OCI-LY3 (cell line): ENCODE results near the gene MATK.

Experiments
- H2AFZ ChIP-seq: fragments of 200-600, 300-600 bp; shearing (Covaris generic); 2 replicates; pipeline ENCODE4 v1.6.0; 2014; ENCODE audit warnings: antibody characterized with exemption, low read depth, low read length
- H3K27ac ChIP-seq: fragments of 200-600, 300-600 bp; sonication (generic); 2 replicates; pipeline ENCODE4 v1.5.1; 2014; ENCODE audit warnings: mild to moderate bottlenecking, low read length, moderate library complexity, mixed read lengths
- H3K27me3 ChIP-seq: fragments of 200-600, 300-600 bp; sonication (generic); 2 replicates; pipeline ENCODE4 v1.6.1; 2014; ENCODE audit warnings: low read depth, low read length, mixed read lengths
- H3K36me3 ChIP-seq: fragments of 200-600, 300-600 bp; sonication (generic); replicated peaks from 2 replicates; pipeline ENCODE3; 2014; ENCODE audit warnings: low read depth, low read length, mixed read lengths
- H3K4me1 ChIP-seq: fragments of 300-600, 200-600 bp; sonication (generic); 2 replicates; pipeline ENCODE4 v1.6.1; 2014; ENCODE audit warnings: low read length, mixed read lengths
- H3K4me2 ChIP-seq: fragments of 200-600, 300-600 bp; sonication (generic); 2 replicates; pipeline ENCODE4 v1.6.1; 2014; ENCODE audit warnings: low read length, mixed read lengths
- H3K4me3 ChIP-seq: fragments of 300-600, 200-600 bp; sonication (generic); 2 replicates; pipeline ENCODE4 v1.5.1; 2014; ENCODE audit warnings: antibody characterized with exemption, mild to moderate bottlenecking, low read length, moderate library complexity
- H3K79me2 ChIP-seq: fragments of 300-600, 200-600 bp; shearing (Covaris generic); 2 replicates; pipeline ENCODE4 v1.6.1; 2014; ENCODE audit warnings: mild to moderate bottlenecking, low read length, mixed read lengths
- H3K9ac ChIP-seq: fragments of 300-600, 200-600 bp; shearing (Covaris generic); 2 replicates; pipeline ENCODE4 v1.6.0; 2014; ENCODE audit warnings: mild to moderate bottlenecking, low read length, moderate library complexity
- H3K9me3 ChIP-seq: fragments of 200-600, 300-600 bp; shearing (Covaris generic); 2 replicates; pipeline ENCODE4 v1.6.1; 2014; ENCODE audit warnings: low read length, mixed read lengths; ENCODE audit not compliant: insufficient read depth
- H4K20me1 ChIP-seq: fragments of 200-600, 300-600 bp; sonication (generic); 2 replicates; pipeline ENCODE4 v1.6.1; 2016; ENCODE audit warnings: low read length, mixed read lengths; ENCODE audit not compliant: insufficient read depth
- CTCF ChIP-seq: fragments of 200-600, 300-600 bp; sonication (generic); IDR thresholded peaks from 2 replicates; pipeline ENCODE4 v1.5.1; 2014; ENCODE audit warnings: antibody characterized with exemption, low read length, low read depth
- EZH2phosphoT487 ChIP-seq: fragments of 200-600 bp; shearing (Covaris generic); IDR thresholded peaks from 2 replicates; pipeline ENCODE4 v1.6.1; 2018; ENCODE audit warnings: antibody characterized with exemption, mixed run types, low read depth

MATK gene

GRCh38 chr19:3809881-3810707 is 23.9 kb upstream of the MATK start:
- peak overlapping the region; percentile 75 for H3K4me2 ChIP-seq
- TF ChIP-seq CTCF (no peak), EZH2phosphoT487 (no peak)

GRCh38 chr19:3808420-3809143 is 22.4 kb upstream of the MATK start:
- Histone ChIP-seq H3K4me1 (peaks cover 21% of the 10 kb centered on the region), H3K4me2 (no peak overlapping the region), H3K4me3 (no peak overlapping the region), H3K27me3 (no peaks in the 10 kb centered on the region; the same call in 1 of the 2 replicates), H2AFZ (no peak overlapping the region), H3K36me3 (no peaks in the 10 kb centered on the region), H4K20me1 (no peaks in the 10 kb centered on the region), H3K27ac (no peak overlapping the region), H3K9ac (no peak overlapping the region), H3K79me2 (no peaks in the 10 kb centered on the region), H3K9me3 (no peaks in the 10 kb centered on the region; the same call in 1 of the 2 replicates)
- no peak for TF ChIP-seq EZH2phosphoT487
- no peak for TF ChIP-seq CTCF

More at GRCh38 chr19:3809881-3810707, 23.9 kb upstream of the MATK start:
- Histone ChIP-seq H3K4me1 (peaks cover 21% of the 10 kb centered on the region), H3K9me3 (no peaks in the 10 kb centered on the region; the same call in 1 of the 2 replicates), H4K20me1 (no peaks in the 10 kb centered on the region), H2AFZ (peak overlapping the region; percentile 30; the same call in 1 of the 2 replicates), H3K4me3 (peak overlapping the region; percentile 45), H3K9ac (peak overlapping the region; percentile 40; the same call in 1 of the 2 replicates), H3K79me2 (no peaks in the 10 kb centered on the region), H3K27me3 (no peaks in the 10 kb centered on the region; the same call in 1 of the 2 replicates), H3K27ac (peak overlapping the region; percentile 35; the same call in 1 of the 2 replicates), H3K36me3 (no peaks in the 10 kb centered on the region)

- Histone ChIP-seq H3K36me3 (no peaks in the 10 kb centered on the region), H3K4me3 (no peak overlapping the region), H2AFZ (no peak overlapping the region), H3K4me2 (no peak overlapping the region), H3K27ac (no peak overlapping the region), H3K27me3 (no peaks in the 10 kb centered on the region), H3K79me2 (no peaks in the 10 kb centered on the region), H3K4me1 (peaks cover 21% of the 10 kb centered on the region), H4K20me1 (no peaks in the 10 kb centered on the region), H3K9me3 (no peaks in the 10 kb centered on the region; the same call in 1 of the 2 replicates), H3K9ac (no peak overlapping the region)
- TF ChIP-seq EZH2phosphoT487 (no peak), CTCF (no peak)
These were observed 21.6 kb upstream of the MATK start for GRCh38 chr19:3807574-3808354.
